GM12878 (cell line): ENCODE measurements around the gene FNIP1. TPM values are rescaled to one million over a fixed set of nuclear protein-coding genes. Genes with fewer than 3 reads are reported as not detected.
"Not testable (repeated sequence)": the region's sequence is repeated elsewhere in the genome, so short reads cannot be mapped to it uniquely, and the experiment has no call there.

Experiments
- ATAC-seq: fragments of 200-7000 bp; cut with Tn5 transposase; 3 replicates; pipeline ENCODE4 v1.9.1; 2020; ENCODE audit warnings: mild to moderate bottlenecking, moderate library complexity
- BruUV-seq: library from RNA; stranded (reverse); fragments of 400-500 nt; replicated peaks from 2 replicates; lab custom pipeline; 2021; lab: Mats Ljungman, UMichigan
- CTCF ChIA-PET: fragments of 300-600 bp; sonication (Branson Sonifier 250); formaldehyde crosslinking; extraction: SDS; loops from one replicate; lab custom pipeline; 2021; ENCODE audit warnings: inconsistent platforms; lab: Yijun Ruan, JAX
- POLR2A ChIA-PET: fragments of 350-600 bp; formaldehyde crosslinking; extraction: SDS; loops from one replicate; lab custom pipeline; 2021; ENCODE audit warnings: inconsistent platforms; lab: Charles Lee
- RAD21 ChIA-PET: fragments of 300-600 bp; sonication (Branson Sonifier 250); formaldehyde crosslinking; loops from one replicate; lab custom pipeline; 2023; ENCODE audit warnings: antibody characterized with exemption; ENCODE audit not compliant: unreplicated experiment; lab: Charles Lee
- SMC1A ChIA-PET: fragments of 300-600 bp; sonication (Branson Sonifier 250); formaldehyde crosslinking; loops from one replicate; lab custom pipeline; 2023; ENCODE audit not compliant: unreplicated experiment, uncharacterized antibody; lab: Charles Lee
- DNase-seq: peaks from one replicate; pipeline ENCODE4 v3.0.0-alpha.2; 2011; ENCODE audit warnings: low read depth, low spot score
- FAIRE-seq: peaks from 3 replicates; lab custom pipeline; 2011; peaks lifted over from hg19 to GRCh38; lab: Jason Lieb, UNC
- H2AFZ ChIP-seq: 2 replicates; pipeline ENCODE4 v1.6.0; 2011; ENCODE audit warnings: low read depth, low read length, control low read depth; ENCODE audit not compliant: control insufficient read depth
- H3K27ac ChIP-seq: 2 replicates; pipeline ENCODE4 v1.5.1; 2011; ENCODE audit warnings: control low read depth; ENCODE audit not compliant: control insufficient read depth, insufficient read depth
- H3K27me3 ChIP-seq, 2 experiments: replicated peaks in 1 of 2; 2 replicates each; pipeline versions ENCODE4 v1.6.0 to v1.6.1; 2011; ENCODE audit warnings: low read length in 1 of 2; ENCODE audit not compliant: control insufficient read depth in 2 of 2, insufficient read depth in 2 of 2
- H3K36me3 ChIP-seq, 2 experiments: 2 replicates each; pipeline ENCODE4 v1.5.1; 2011; ENCODE audit warnings: low read length in 1 of 2; ENCODE audit not compliant: control insufficient read depth in 2 of 2, insufficient read depth in 2 of 2
- H3K4me1 ChIP-seq: 2 replicates; pipeline ENCODE4 v1.6.1; 2011; ENCODE audit warnings: mild to moderate bottlenecking, low read length, moderate library complexity, mixed read lengths; ENCODE audit not compliant: control insufficient read depth, insufficient read depth
- H3K4me2 ChIP-seq: 2 replicates; pipeline ENCODE4 v1.6.0; 2011; ENCODE audit warnings: control low read depth; ENCODE audit not compliant: control insufficient read depth, insufficient read depth
- H3K4me3 ChIP-seq: fragments of 200-600 bp; sonication (generic); 2 replicates; pipeline ENCODE4 v1.5.1; 2016
- H3K79me2 ChIP-seq: 2 replicates; pipeline ENCODE4 v1.6.0; 2011; ENCODE audit warnings: low read length; ENCODE audit not compliant: control insufficient read depth, insufficient read depth
- H3K9ac ChIP-seq: 2 replicates; pipeline ENCODE4 v1.8.0; 2011; ENCODE audit warnings: low read length, control low read depth, mixed read lengths; ENCODE audit not compliant: control insufficient read depth, insufficient read depth
- H3K9me3 ChIP-seq: replicated peaks from 3 replicates; pipeline ENCODE4 v1.5.1; 2011; ENCODE audit warnings: mild to moderate bottlenecking, low read length; ENCODE audit not compliant: control insufficient read depth, insufficient read depth
- H4K20me1 ChIP-seq: 2 replicates; pipeline ENCODE4 v1.6.0; 2011; ENCODE audit not compliant: control insufficient read depth, insufficient read depth
- BMI1 ChIP-seq: fragments of 450-650 bp; IDR thresholded peaks from 2 replicates; pipeline ENCODE4 v1.6.1; 2016; ENCODE audit warnings: mild to moderate bottlenecking, moderate library complexity, borderline replicate concordance
- WGBS: methylation state at CpG from one replicate; pipeline ENCODE4 v1.1.6; 2016; ENCODE audit warnings: low lambda C conversion rate; ENCODE audit not compliant: insufficient replicate concordance, insufficient coverage; ENCODE audit errors: missing lambda C conversion rate; 5-methylcytosine and 5-hydroxymethylcytosine counted together
- in situ Hi-C: fragments of 300-500 bp; cut with MboI; formaldehyde crosslinking; loops from 9 replicates; pipeline ENCODE4 v1.14.3; 2018; ENCODE audit warnings: mixed read lengths
- intact Hi-C: fragments of 100-400 bp; cut with micrococcal nuclease; formaldehyde crosslinking; loops from one replicate; pipeline ENCODE4 v1.14.2; 2022; ENCODE audit not compliant: unreplicated experiment
- polyA plus RNA-seq, 11 experiments: library from polyadenylated mRNA; depleted of rRNA in 4 of 11; unstranded in 6 of 11; stranded (reverse) in 5 of 11; fragments of >200 nt; fragmentation: Nextera tagmentation in 4 of 11; fragmentation: Illumina TruSeq in 1 of 11; extraction: Ambion mirVana in 4 of 11; extraction: Trizol in 1 of 11; gene quantifications; 1 replicate in 1 of 11; 2 replicates in 10 of 11; pipeline versions ENCODE4 v1.2.1 to v1.2.3, GENCODE V29; 2011 to 2016; ENCODE audit warnings: inconsistent platforms in 2 of 11, missing spikeins in 2 of 11, low read depth in 1 of 11
- total RNA-seq, 4 experiments: library from RNA; depleted of rRNA in 3 of 4; stranded (reverse); fragments of >200 nt in 3 of 4; fragmentation: Illumina TruSeq in 1 of 4; extraction: Trizol in 1 of 4; gene quantifications; 2 replicates each; pipeline versions ENCODE4 v1.2.1 to v1.2.3, GENCODE V29; 2013 to 2021

Gene FNIP1
- total and polyA plus RNA-seq, 10 of the 15 experiments (the other 5 are each of a cell fraction or from before 2014, with no cell fraction given), result 4.3 to 18.0 (median 14.0) TPM

DNA sequence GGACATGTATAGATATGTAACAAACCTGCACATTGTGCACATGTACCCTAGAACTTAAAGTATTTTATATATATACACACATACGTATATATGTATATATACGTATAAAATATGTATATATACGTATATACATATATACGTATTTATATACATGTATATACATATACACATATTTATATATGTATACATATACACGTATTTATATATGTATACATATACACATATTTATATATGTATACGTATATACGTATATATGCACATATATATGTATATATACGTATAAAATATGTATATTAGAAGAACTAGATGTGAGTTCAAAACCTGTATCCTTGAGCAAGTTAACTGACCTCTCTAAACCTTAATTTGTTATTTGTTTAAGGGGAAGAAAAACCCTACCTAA is 61.4 kb downstream of the FNIP1 start (continued):
- no peak for TF ChIP-seq BMI1

DNA sequence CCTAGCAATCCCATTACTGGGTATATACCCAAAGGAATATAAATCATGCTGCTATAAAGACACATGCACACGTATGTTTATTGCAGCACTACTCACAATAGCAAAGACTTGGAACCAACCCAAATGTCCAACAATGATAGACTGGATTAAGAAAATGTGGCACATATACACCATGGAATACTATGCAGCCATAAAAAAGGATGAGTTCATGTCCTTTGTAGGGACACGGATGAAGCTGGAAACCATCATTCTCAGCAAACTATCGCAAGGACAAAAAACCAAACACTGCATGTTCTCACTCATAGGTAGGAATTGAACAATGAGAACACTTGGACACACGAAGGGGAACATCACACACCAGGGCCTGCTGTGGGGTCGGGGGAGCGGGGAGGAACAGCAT is 61.9 kb downstream of the FNIP1 start:
- ATAC-seq, H3K4me3 ChIP-seq, in situ Hi-C loops, H3K9me3 ChIP-seq, H3K27me3 ChIP-seq, intact Hi-C loops, H3K27ac ChIP-seq, CTCF ChIA-PET, BruUV-seq, H3K9ac ChIP-seq, FAIRE-seq, H3K4me2 ChIP-seq, H2AFZ ChIP-seq, H4K20me1 ChIP-seq, POLR2A ChIA-PET, RAD21 ChIA-PET, DNase-seq, H3K36me3 ChIP-seq, H3K4me1 ChIP-seq, H3K79me2 ChIP-seq, SMC1A ChIA-PET: not testable (repeated sequence)
- WGBS, result 100% methylated on average over 5 of the region's 6 CpGs

DNA sequence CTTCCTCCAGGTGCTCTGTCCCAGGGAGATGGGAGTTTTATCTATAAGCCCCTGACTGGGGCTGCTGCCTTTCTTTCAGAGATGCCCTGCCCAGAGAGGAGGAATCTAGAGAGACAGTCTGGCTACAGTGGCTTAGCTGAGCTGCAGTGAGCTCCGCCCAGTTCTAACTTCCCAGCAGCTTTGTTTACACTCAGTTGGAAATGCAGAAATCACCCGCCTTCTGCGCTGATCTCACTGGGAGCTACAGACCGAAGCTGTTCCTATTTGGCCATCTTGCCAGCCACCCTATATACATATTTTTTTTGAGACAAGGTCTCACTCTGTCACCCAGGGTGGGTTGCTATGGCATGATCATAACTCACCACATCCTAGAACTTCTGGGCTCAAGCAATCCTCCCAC is 67.5 kb downstream of the FNIP1 start:
- H3K4me1 ChIP-seq, CTCF ChIA-PET, H2AFZ ChIP-seq, H3K27ac ChIP-seq, POLR2A ChIA-PET, FAIRE-seq, H3K4me3 ChIP-seq, intact Hi-C loops, H3K9ac ChIP-seq, BruUV-seq, ATAC-seq, H3K36me3 ChIP-seq, in situ Hi-C loops, H3K9me3 ChIP-seq, DNase-seq, H3K4me2 ChIP-seq, RAD21 ChIA-PET, SMC1A ChIA-PET, H3K79me2 ChIP-seq, H3K27me3 ChIP-seq, H4K20me1 ChIP-seq: not testable (repeated sequence)
- WGBS, result 98% methylated on average over 4 of the region's 4 CpGs

DNA sequence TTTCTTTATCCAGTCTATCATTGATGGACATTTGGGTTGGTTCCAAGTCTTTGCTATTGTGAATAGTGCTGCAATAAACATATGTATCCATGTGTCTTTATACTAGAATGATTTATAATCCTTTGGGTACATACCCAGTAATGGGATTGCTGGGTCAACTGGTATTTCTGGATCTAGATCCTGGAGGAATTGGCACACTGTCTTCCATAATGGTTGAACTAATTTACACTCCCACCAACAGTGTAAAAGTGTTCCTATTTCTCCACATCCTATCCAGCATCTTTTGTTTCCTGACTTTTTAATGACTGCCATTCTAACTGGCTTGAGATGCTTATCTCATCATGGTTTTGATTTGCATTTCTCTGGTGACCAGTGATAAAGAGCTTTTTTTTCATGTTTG is 72.7 kb downstream of the FNIP1 start:
- DNase-seq, FAIRE-seq, H3K27me3 ChIP-seq, H3K4me3 ChIP-seq, H3K79me2 ChIP-seq, intact Hi-C loops, H3K27ac ChIP-seq, H3K36me3 ChIP-seq, CTCF ChIA-PET, H4K20me1 ChIP-seq, ATAC-seq, H3K4me1 ChIP-seq, RAD21 ChIA-PET, H3K9me3 ChIP-seq, in situ Hi-C loops, H3K9ac ChIP-seq, SMC1A ChIA-PET, POLR2A ChIA-PET, H2AFZ ChIP-seq, H3K4me2 ChIP-seq: not testable (repeated sequence)
- BruUV-seq, result TSS peak; percentile 17
